Loucy (cell line): ENCODE measurements around the gene NKIRAS1.
"Not testable (repeated sequence)": the region's sequence is repeated elsewhere in the genome, so short reads cannot be mapped to it uniquely, and the experiment has no call there.

Experiments used
- H2AFZ ChIP-seq: fragments of 200-600 bp; sonication (generic); 2 replicates; pipeline ENCODE4 v1.6.0; 2016; ENCODE audit warnings: antibody characterized with exemption, mild to moderate bottlenecking, low read length, moderate library complexity
- H3F3A ChIP-seq: fragments of 200-600 bp; 2 replicates; pipeline ENCODE4 v1.6.0; 2016; ENCODE audit warnings: antibody characterized with exemption, low read depth, mild to moderate bottlenecking
- H3K27me3 ChIP-seq: fragments of 200-600 bp; sonication (generic); 2 replicates; pipeline ENCODE4 v1.6.1; 2014; ENCODE audit warnings: low read length, mild to moderate bottlenecking; ENCODE audit not compliant: insufficient read depth, poor library complexity, severe bottlenecking
- H3K36me3 ChIP-seq: fragments of 200-600 bp; sonication (generic); 2 replicates; pipeline ENCODE4 v1.6.1; 2016; ENCODE audit warnings: low read length; ENCODE audit not compliant: insufficient read depth
- H3K4me1 ChIP-seq: fragments of 200-600 bp; sonication (generic); 2 replicates; pipeline ENCODE4 v1.5.1; 2014; ENCODE audit warnings: low read length, mild to moderate bottlenecking; ENCODE audit not compliant: insufficient read depth, poor library complexity, severe bottlenecking
- H3K4me2 ChIP-seq: fragments of 200-600 bp; sonication (generic); 2 replicates; pipeline ENCODE4 v1.6.0; 2014; ENCODE audit warnings: antibody characterized with exemption, low read length, low read depth, mild to moderate bottlenecking; ENCODE audit not compliant: poor library complexity, severe bottlenecking
- H3K4me3 ChIP-seq: fragments of 200-600 bp; sonication (generic); 2 replicates; pipeline ENCODE4 v1.5.1; 2014; ENCODE audit warnings: low read length, mild to moderate bottlenecking, mixed read lengths; ENCODE audit not compliant: poor library complexity, severe bottlenecking
- H3K79me2 ChIP-seq: fragments of 200-600 bp; sonication (generic); 2 replicates; pipeline ENCODE4 v1.6.1; 2014; ENCODE audit warnings: low read length; ENCODE audit not compliant: insufficient read depth
- H3K9ac ChIP-seq: fragments of 200-600 bp; sonication (generic); 2 replicates; pipeline ENCODE4 v1.6.0; 2014; ENCODE audit warnings: mild to moderate bottlenecking, low read depth, low read length, moderate library complexity; ENCODE audit not compliant: poor library complexity, severe bottlenecking
- H3K9me2 ChIP-seq: fragments of 200-600 bp; sonication (generic); replicated peaks from 2 replicates; pipeline ENCODE4 v1.6.1; 2016; ENCODE audit warnings: low read depth, low read length, mixed read lengths
- H3K9me3 ChIP-seq: fragments of 200-600 bp; sonication (generic); 2 replicates; pipeline ENCODE4 v1.6.1; 2014; ENCODE audit warnings: mild to moderate bottlenecking, antibody characterized with exemption, low read length, low read depth; ENCODE audit not compliant: insufficient read depth
- H4K20me1 ChIP-seq: fragments of 200-600 bp; sonication (generic); 2 replicates; pipeline ENCODE4 v1.6.0; 2014; ENCODE audit warnings: antibody characterized with exemption, low read length, mild to moderate bottlenecking; ENCODE audit not compliant: insufficient read depth, poor library complexity, severe bottlenecking
- CTCF ChIP-seq: fragments of 200-600 bp; sonication (generic); conservative IDR thresholded peaks from 2 replicates; pipeline ENCODE4 v1.5.1; 2014; ENCODE audit warnings: mild to moderate bottlenecking, antibody characterized with exemption, low read length
- EZH2phosphoT487 ChIP-seq: fragments of 200-600 bp; IDR thresholded peaks from 2 replicates; pipeline ENCODE4 v1.6.1; 2018; ENCODE audit warnings: antibody characterized with exemption, mild to moderate bottlenecking, moderate library complexity, borderline replicate concordance

Gene NKIRAS1

GRCh38 chr3:23872330-23872729, 44.5 kb downstream of the NKIRAS1 start:
- Histone ChIP-seq H3K36me3 (no peaks in the 10 kb centered on the region), H3K79me2 (peaks cover 79% of the 10 kb centered on the region), H2AFZ (no peak overlapping the region), H3K27me3 (no peaks in the 10 kb centered on the region), H3K4me3 (no peak overlapping the region), H3K9me2 (no peaks in the 10 kb centered on the region), H4K20me1 (peaks cover 70% of the 10 kb centered on the region), H3K9me3 (no peaks in the 10 kb centered on the region), H3K4me1 (no peaks in the 10 kb centered on the region), H3K4me2 (no peak overlapping the region), H3F3A (no peaks in the 10 kb centered on the region), H3K9ac (no peak overlapping the region)
- TF ChIP-seq EZH2phosphoT487 (no peak), CTCF (no peak)

GRCh38 chr3:23871361-23871760, 45.4 kb downstream of the NKIRAS1 start:
- H3K4me1 ChIP-seq: not testable (repeated sequence)
- peaks cover 79% of the 10 kb centered on the region for H3K79me2 ChIP-seq
- peaks cover 70% of the 10 kb centered on the region for H4K20me1 ChIP-seq

GRCh38 chr3:23870663-23871043, 46.1 kb downstream of the NKIRAS1 start:
- H3K79me2 ChIP-seq: peaks cover 79% of the 10 kb centered on the region

More at GRCh38 chr3:23871361-23871760, 45.4 kb downstream of the NKIRAS1 start:
- not testable (repeated sequence) for H3K9me3 ChIP-seq, H3K4me2 ChIP-seq, H3K9ac ChIP-seq, H3F3A ChIP-seq, H3K36me3 ChIP-seq, H3K9me2 ChIP-seq, H3K27me3 ChIP-seq, H3K4me3 ChIP-seq, H2AFZ ChIP-seq

GRCh38 chr3:23869977-23870662, 46.7 kb downstream of the NKIRAS1 start:
- Histone ChIP-seq H2AFZ (no peak overlapping the region), H3F3A (no peaks in the 10 kb centered on the region), H3K4me2 (no peak overlapping the region), H3K4me3 (no peak overlapping the region), H3K79me2 (peaks cover 79% of the 10 kb centered on the region), H3K9me3 (no peaks in the 10 kb centered on the region), H3K9me2 (no peaks in the 10 kb centered on the region), H3K36me3 (no peaks in the 10 kb centered on the region; the same call in 1 of the 2 replicates), H3K4me1 (peaks cover 17% of the 10 kb centered on the region), H3K27me3 (no peaks in the 10 kb centered on the region), H3K9ac (no peak overlapping the region), H4K20me1 (peaks cover 72% of the 10 kb centered on the region)
- no peak for TF ChIP-seq CTCF
- no peak for TF ChIP-seq EZH2phosphoT487

More at GRCh38 chr3:23870663-23871043, 46.1 kb downstream of the NKIRAS1 start:
- not testable (repeated sequence) for H3K4me2 ChIP-seq, H3K4me3 ChIP-seq, H3K36me3 ChIP-seq, H3F3A ChIP-seq, H3K9me3 ChIP-seq, H3K9ac ChIP-seq, H3K9me2 ChIP-seq, H3K27me3 ChIP-seq, H2AFZ ChIP-seq
- H4K20me1 ChIP-seq: peaks cover 72% of the 10 kb centered on the region
- peaks cover 12% of the 10 kb centered on the region for H3K4me1 ChIP-seq
